ENCODE results near the gene MCC.

Gene MCC

GRCh38 chr5:113188436-113188835 lies 299.8 kb downstream of the MCC start:
- Histone ChIP-seq H3K9me3 (ENCODE audit: control insufficient read depth, insufficient read depth, low read depth, low read length) (peaks cover 9% of the 10 kb centered on the region), H3K27ac (ENCODE audit: low read depth, low read length) (no peak overlapping the region), H3K36me3 (ENCODE audit: control insufficient read depth, insufficient read depth, low read length) (no peaks in the 10 kb centered on the region), H3K4me3 (ENCODE audit: low read depth, low read length) (no peak overlapping the region), H3K9ac (ENCODE audit: low read length) (no peak overlapping the region), H3K27me3 (ENCODE audit: control insufficient read depth, insufficient read depth, low read length) (no peaks in the 10 kb centered on the region), H3K4me1 (ENCODE audit: control insufficient read depth, insufficient read depth, low read length) (peaks cover 28% of the 10 kb centered on the region)

- Histone ChIP-seq H3K27me3 (ENCODE audit: control insufficient read depth, insufficient read depth, low read length) (no peaks in the 10 kb centered on the region), H3K4me1 (ENCODE audit: control insufficient read depth, insufficient read depth, low read length) (peaks cover 28% of the 10 kb centered on the region), H3K9me3 (ENCODE audit: control insufficient read depth, insufficient read depth, low read depth, low read length) (peaks cover 6% of the 10 kb centered on the region), H3K4me3 (ENCODE audit: low read depth, low read length) (no peak overlapping the region), H3K36me3 (ENCODE audit: control insufficient read depth, insufficient read depth, low read length) (no peaks in the 10 kb centered on the region), H3K9ac (ENCODE audit: low read length) (no peak overlapping the region), H3K27ac (ENCODE audit: low read depth, low read length) (no peak overlapping the region)
Observed at GRCh38 chr5:113187906-113188305, 300.3 kb downstream of the MCC start.

- Histone ChIP-seq H3K4me3 (ENCODE audit: low read depth, low read length) (no peak overlapping the region), H3K4me1 (ENCODE audit: control insufficient read depth, insufficient read depth, low read length) (peaks cover 28% of the 10 kb centered on the region), H3K9ac (ENCODE audit: low read length) (no peak overlapping the region), H3K27me3 (ENCODE audit: control insufficient read depth, insufficient read depth, low read length) (no peaks in the 10 kb centered on the region), H3K36me3 (ENCODE audit: control insufficient read depth, insufficient read depth, low read length) (no peaks in the 10 kb centered on the region), H3K9me3 (ENCODE audit: control insufficient read depth, insufficient read depth, low read depth, low read length) (no peaks in the 10 kb centered on the region), H3K27ac (ENCODE audit: low read depth, low read length) (no peak overlapping the region)
Observed at GRCh38 chr5:113186061-113186460, 302.2 kb downstream of the MCC start.

DNA sequence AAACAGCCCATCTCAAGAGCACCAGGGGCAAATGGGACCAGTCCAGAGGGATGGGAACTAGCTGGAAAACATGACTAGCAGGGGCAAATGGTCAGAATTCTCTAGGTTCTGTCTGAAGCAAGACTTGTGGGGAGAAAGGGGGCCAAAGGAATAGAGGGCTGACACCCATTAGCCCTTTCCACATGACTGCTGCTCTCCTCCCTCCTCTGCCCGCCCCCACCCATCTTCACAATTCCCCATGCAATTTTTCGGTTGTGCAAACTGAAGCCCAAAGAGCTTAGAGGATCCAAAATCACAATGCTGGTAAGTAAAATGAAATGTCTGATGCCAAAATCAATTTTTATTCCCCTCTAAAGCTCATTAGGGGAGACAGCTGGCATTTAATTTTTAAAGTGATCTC lies 304.6 kb downstream of the MCC start:
- Histone ChIP-seq H3K9me3 (ENCODE audit: control insufficient read depth, insufficient read depth, low read depth, low read length) (no peaks in the 10 kb centered on the region), H3K36me3 (ENCODE audit: control insufficient read depth, insufficient read depth, low read length) (no peaks in the 10 kb centered on the region), H3K27ac (ENCODE audit: low read depth, low read length) (no peak overlapping the region), H3K27me3 (ENCODE audit: control insufficient read depth, insufficient read depth, low read length) (no peaks in the 10 kb centered on the region), H3K4me1 (ENCODE audit: control insufficient read depth, insufficient read depth, low read length) (peaks cover 30% of the 10 kb centered on the region), H3K4me3 (ENCODE audit: low read depth, low read length) (no peak overlapping the region), H3K9ac (ENCODE audit: low read length) (no peak overlapping the region)

DNA sequence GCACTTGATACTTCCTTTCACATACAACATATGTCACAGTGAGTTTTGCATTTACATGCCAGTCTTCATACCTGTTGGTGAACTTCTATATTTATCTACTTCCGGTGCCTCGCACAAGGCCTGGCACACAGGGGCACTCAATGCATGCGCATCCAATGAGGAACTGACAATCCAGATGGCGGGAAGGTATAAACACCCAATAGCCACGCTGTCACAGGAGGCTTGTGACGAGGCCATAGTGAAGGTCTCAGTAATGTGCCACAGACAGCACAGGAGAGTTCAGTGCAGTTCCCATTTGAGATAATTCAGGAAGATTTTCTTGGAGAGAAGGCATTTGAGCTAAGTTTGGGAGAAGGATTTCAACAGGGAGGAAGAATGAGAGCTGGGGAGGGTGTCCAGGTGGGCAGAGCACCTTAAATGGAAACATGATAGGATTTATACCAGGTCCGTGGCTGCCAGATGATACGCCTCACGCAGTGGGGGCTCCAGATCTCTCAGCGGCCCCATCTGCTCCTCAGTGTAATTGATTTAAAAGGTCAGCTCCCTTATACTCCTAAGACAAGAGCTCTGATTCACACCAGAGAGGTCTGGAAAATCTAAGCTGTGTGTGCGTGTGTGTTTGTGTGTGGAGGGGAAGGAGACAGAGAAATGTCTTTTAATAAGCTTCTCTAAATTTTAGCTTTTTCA lies 305.5 kb downstream of the MCC start:
- Histone ChIP-seq H3K9me3 (ENCODE audit: control insufficient read depth, insufficient read depth, low read depth, low read length) (no peaks in the 10 kb centered on the region), H3K36me3 (ENCODE audit: control insufficient read depth, insufficient read depth, low read length) (no peaks in the 10 kb centered on the region), H3K4me1 (ENCODE audit: control insufficient read depth, insufficient read depth, low read length) (peaks cover 39% of the 10 kb centered on the region), H3K9ac (ENCODE audit: low read length) (no peak overlapping the region), H3K27me3 (ENCODE audit: control insufficient read depth, insufficient read depth, low read length) (no peaks in the 10 kb centered on the region), H3K4me3 (ENCODE audit: low read depth, low read length) (no peak overlapping the region), H3K27ac (ENCODE audit: low read depth, low read length) (no peak overlapping the region)

DNA sequence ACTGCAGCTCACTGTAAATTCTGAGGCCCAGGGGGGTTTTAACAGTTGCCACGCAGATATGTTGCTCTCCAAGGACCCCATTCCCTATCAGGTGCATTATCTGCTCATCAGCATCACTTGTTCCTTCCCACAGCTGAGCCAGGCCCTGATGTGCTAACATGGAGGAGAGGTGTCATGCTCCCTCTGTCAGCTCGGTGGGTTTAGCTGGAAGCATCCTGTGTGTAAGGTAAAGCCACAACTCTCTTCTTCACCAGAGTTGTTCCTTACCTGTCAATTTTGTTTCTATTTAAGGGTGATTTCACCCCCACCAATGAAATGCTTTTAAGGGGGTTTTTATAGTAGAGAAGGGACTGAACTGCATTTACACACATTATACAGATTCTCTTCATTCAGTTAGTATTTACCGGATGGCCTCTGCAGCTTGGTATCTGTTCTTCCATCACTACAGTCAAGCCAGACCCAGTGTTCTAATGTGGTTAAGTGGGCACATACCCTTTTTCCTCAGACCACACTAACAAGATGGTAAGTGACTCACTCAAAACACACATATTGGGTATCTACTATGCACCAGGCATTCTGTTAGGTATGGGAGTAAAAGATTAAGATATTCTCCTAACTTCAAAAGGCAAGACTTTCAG lies 306.3 kb downstream of the MCC start:
- no peaks in the 10 kb centered on the region for H3K9me3 ChIP-seq (ENCODE audit: control insufficient read depth, insufficient read depth, low read depth, low read length)
- peaks cover 40% of the 10 kb centered on the region for H3K4me1 ChIP-seq (ENCODE audit: control insufficient read depth, insufficient read depth, low read length)
- H3K4me3 ChIP-seq (ENCODE audit: low read depth, low read length) = no peak overlapping the region
- H3K9ac ChIP-seq (ENCODE audit: low read length) = no peak overlapping the region
- no peaks in the 10 kb centered on the region for H3K27me3 ChIP-seq (ENCODE audit: control insufficient read depth, insufficient read depth, low read length)
- no peak overlapping the region for H3K27ac ChIP-seq (ENCODE audit: low read depth, low read length)
- no peaks in the 10 kb centered on the region for H3K36me3 ChIP-seq (ENCODE audit: control insufficient read depth, insufficient read depth, low read length)

GRCh38 chr5:113181409-113181808 lies 306.8 kb downstream of the MCC start:
- H3K36me3 ChIP-seq (ENCODE audit: control insufficient read depth, insufficient read depth, low read length) = no peaks in the 10 kb centered on the region
- H3K27ac ChIP-seq (ENCODE audit: low read depth, low read length) = no peak overlapping the region
- peaks cover 35% of the 10 kb centered on the region for H3K4me1 ChIP-seq (ENCODE audit: control insufficient read depth, insufficient read depth, low read length)
- no peaks in the 10 kb centered on the region for H3K27me3 ChIP-seq (ENCODE audit: control insufficient read depth, insufficient read depth, low read length)
- no peak overlapping the region for H3K9ac ChIP-seq (ENCODE audit: low read length)
- no peak overlapping the region for H3K4me3 ChIP-seq (ENCODE audit: low read depth, low read length)
- H3K9me3 ChIP-seq (ENCODE audit: control insufficient read depth, insufficient read depth, low read depth, low read length) = no peaks in the 10 kb centered on the region

- no peak overlapping the region for H3K9ac ChIP-seq (ENCODE audit: low read length)
- H3K4me3 ChIP-seq (ENCODE audit: low read depth, low read length) = no peak overlapping the region
- no peaks in the 10 kb centered on the region for H3K9me3 ChIP-seq (ENCODE audit: control insufficient read depth, insufficient read depth, low read depth, low read length)
- H3K27me3 ChIP-seq (ENCODE audit: control insufficient read depth, insufficient read depth, low read length) = no peaks in the 10 kb centered on the region
- H3K27ac ChIP-seq (ENCODE audit: low read depth, low read length) = no peak overlapping the region
- H3K36me3 ChIP-seq (ENCODE audit: control insufficient read depth, insufficient read depth, low read length) = no peaks in the 10 kb centered on the region
- peaks cover 28% of the 10 kb centered on the region for H3K4me1 ChIP-seq (ENCODE audit: control insufficient read depth, insufficient read depth, low read length)
Observed at GRCh38 chr5:113179156-113179555, 309.1 kb downstream of the MCC start.

GRCh38 chr5:113178073-113178779 lies 310.0 kb downstream of the MCC start:
- Histone ChIP-seq H3K4me1 (ENCODE audit: control insufficient read depth, insufficient read depth, low read length) (peaks cover 24% of the 10 kb centered on the region), H3K9ac (ENCODE audit: low read length) (no peak overlapping the region)

GRCh38 chr5:113177225-113177624 lies 311.0 kb downstream of the MCC start:
- Histone ChIP-seq H3K4me1 (ENCODE audit: control insufficient read depth, insufficient read depth, low read length) (peaks cover 24% of the 10 kb centered on the region), H3K9ac (ENCODE audit: low read length) (no peak overlapping the region), H3K9me3 (ENCODE audit: control insufficient read depth, insufficient read depth, low read depth, low read length) (no peaks in the 10 kb centered on the region), H3K36me3 (ENCODE audit: control insufficient read depth, insufficient read depth, low read length) (no peaks in the 10 kb centered on the region), H3K4me3 (ENCODE audit: low read depth, low read length) (no peak overlapping the region), H3K27ac (ENCODE audit: low read depth, low read length) (no peak overlapping the region), H3K27me3 (ENCODE audit: control insufficient read depth, insufficient read depth, low read length) (no peaks in the 10 kb centered on the region)

More at GRCh38 chr5:113178073-113178779, 310.0 kb downstream of the MCC start:
- H3K9me3 ChIP-seq (ENCODE audit: control insufficient read depth, insufficient read depth, low read depth, low read length) = no peaks in the 10 kb centered on the region
- no peak overlapping the region for H3K27ac ChIP-seq (ENCODE audit: low read depth, low read length)
- H3K27me3 ChIP-seq (ENCODE audit: control insufficient read depth, insufficient read depth, low read length) = no peaks in the 10 kb centered on the region
- H3K4me3 ChIP-seq (ENCODE audit: low read depth, low read length) = no peak overlapping the region
- H3K36me3 ChIP-seq (ENCODE audit: control insufficient read depth, insufficient read depth, low read length) = no peaks in the 10 kb centered on the region

DNA sequence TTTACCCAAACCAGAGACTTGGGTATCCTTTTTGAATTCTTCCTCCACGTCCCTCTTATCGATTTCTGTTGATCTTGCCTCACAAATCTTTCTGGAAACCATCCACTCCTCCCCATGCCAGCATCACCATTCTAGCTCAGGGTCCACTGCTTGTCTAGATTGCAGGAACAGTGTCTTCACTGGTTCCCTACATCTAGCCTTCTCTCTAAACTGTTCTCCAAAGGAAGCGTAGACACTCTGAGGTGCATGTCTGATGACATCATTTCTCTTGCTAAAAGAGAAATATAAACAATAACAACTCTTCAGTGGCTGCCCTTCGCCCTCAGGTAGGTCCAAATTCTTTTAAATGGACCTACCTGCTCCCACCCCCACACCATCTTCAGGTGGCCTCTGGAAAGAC lies 311.5 kb downstream of the MCC start:
- Histone ChIP-seq H3K9me3 (ENCODE audit: control insufficient read depth, insufficient read depth, low read depth, low read length) (no peaks in the 10 kb centered on the region), H3K9ac (ENCODE audit: low read length) (no peak overlapping the region), H3K27me3 (ENCODE audit: control insufficient read depth, insufficient read depth, low read length) (no peaks in the 10 kb centered on the region), H3K36me3 (ENCODE audit: control insufficient read depth, insufficient read depth, low read length) (no peaks in the 10 kb centered on the region), H3K27ac (ENCODE audit: low read depth, low read length) (no peak overlapping the region), H3K4me1 (ENCODE audit: control insufficient read depth, insufficient read depth, low read length) (peaks cover 24% of the 10 kb centered on the region), H3K4me3 (ENCODE audit: low read depth, low read length) (no peak overlapping the region)

Data from HUES6 (cell line).